IPS DF 4.7 (cell line): ENCODE data around the gene GRXCR2.
A peak's percentile ranks its signal among the peaks of the same experiment; 100 is the strongest.
"Not testable (repeated sequence)": the region's sequence is repeated elsewhere in the genome, so short reads cannot be mapped to it uniquely, and the experiment has no call there.

Experiments used
- DNase-seq: peaks from one replicate; pipeline ENCODE4 v3.0.0-alpha.2; 2013; ENCODE audit warnings: low spot score; ENCODE audit errors: extremely low read depth

The GRXCR2 gene, protein sequence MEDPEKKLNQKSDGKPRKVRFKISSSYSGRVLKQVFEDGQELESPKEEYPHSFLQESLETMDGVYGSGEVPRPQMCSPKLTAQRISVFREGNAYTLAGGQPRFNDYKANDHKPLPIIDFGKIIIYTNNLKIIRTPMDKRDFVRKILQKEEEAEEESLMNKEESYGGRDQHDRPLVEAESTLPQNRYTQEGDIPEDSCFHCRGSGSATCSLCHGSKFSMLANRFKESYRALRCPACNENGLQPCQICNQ

DNA sequence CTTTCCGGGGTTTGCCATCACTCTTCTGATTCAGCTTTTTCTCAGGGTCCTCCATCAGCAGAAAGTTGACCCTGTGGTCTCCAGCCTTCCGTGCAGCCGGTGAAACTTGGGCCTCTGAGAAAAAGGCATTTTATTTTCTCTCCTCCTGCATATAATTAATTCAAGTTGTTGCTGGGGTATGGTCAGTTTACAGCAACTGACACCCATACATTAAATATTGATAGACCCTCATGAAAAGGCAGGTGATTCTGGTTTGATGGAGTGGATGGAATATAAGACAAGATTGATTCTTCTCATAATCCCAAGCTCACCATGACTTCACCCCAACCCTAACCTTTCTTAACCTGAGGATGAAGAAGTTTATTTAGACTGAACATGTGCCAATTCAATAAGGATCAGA, at the start of gene GRXCR2:
Gene GRXCR2, minus strand, starts transcription at position 101 of the 400 bp plus-strand sequence. Its CDS starts 46 bp downstream, at position 55.
- DNase-seq = no peak

DNA sequence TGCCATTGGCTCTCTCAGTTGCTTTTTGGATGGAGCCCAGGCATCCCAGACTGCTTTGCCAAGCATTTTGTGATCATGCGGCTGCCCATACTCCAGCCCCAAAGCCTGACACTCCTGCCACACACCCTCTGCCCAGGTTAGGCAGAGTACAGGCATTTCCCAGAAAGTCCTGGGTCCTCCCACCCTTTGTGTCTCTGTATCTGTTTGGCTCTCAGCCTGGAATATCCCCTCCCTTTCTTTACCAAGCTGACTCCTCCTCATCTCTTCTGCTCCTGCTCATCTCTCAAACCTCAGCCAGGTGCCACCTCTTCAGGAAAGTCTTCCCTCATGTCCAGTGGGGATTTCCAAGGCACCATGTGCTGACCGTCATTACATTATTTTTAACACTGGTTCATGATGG, 49.2 kb upstream of the GRXCR2 start:
- DNase-seq = no peak

DNA sequence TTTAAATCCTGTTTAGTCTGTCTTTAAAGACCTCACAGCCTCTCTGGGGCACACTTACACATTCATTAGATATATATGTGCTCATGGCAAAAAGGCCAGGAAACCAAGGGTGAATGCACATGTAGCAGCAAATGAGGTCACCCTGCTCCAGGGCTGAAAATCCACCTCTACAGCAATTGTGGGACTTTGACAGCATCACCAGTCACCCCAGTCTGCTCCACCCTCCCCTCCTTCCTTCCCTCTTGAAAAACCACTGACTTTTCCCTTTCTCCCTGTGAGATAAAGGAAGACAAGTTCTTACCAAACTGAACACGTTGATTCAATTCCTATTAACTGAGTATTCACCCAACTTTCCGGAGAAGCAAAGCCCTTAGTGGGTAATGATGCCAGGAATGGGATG, 48.4 kb upstream of the GRXCR2 start:
- no peak for DNase-seq

DNA sequence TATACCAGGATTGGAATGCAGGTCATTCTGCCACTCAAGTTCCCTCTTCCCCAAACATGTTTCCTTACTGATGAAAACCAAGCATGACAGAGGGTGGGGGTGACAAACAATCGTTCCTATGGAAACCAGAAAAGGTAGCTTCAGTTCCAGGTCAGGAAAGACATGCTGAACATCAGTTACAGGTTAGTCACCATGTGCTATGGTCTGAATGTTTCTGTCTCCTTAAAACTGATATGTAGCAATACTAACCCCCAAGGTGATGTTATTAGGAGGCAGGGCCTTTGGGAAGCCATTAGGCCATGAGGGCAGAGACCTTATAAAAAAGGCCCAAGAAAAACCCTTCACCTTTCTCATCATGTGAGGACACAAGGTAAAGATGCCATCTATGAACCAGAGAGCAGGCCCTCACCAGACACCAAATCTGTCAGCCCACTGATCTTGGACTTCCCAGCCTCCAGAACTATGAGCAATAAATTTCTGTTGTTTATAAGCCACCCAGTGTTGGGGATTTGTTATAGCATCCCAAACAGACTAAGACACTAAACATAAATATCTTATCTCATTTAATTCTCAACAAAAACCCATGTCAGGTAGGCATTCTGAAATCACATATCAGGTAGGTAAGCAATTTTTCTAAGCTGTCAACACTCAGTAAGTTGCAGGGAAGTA, 47.9 kb upstream of the GRXCR2 start:
- no peak for DNase-seq

DNA sequence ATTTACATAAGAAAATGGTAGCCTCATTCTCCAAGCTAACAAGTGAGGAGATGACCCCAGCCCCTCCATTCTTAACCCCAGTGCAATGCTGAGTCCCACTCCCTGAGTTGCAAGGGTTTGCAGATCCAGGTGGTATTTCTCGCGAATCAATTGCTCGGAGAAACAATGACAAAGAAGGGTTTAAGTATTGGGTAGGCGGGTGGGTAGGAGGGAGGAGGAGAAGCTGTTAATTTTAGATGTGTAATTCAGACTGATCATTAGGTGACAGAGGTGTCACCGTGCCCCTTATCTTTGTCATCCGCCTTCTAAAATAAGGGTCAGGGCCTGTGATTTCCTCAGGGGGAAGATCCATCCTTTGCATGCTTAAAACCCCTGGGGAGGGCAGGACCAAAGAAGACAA, 46.6 kb upstream of the GRXCR2 start:
- DNase-seq = no peak

DNA sequence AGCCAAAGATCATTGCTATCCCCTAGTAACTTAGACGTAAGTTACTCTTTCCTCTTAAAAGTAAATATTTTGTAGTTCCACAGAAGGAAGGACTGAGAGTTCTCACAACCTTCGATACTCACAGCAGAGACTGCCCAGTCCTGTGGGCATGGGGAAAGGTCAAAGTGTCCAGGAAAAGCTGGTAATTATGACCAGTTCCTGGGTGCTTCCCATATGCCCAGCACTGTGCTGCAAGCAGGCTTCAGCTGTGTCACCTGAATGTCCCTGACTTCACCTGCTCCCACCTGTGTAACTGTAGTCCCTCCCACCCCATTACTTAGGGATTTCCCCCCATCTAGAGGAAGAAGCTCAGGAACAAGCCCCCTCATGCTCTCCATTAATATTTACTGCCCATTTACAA, 45.6 kb upstream of the GRXCR2 start:
- DNase-seq = no peak

DNA sequence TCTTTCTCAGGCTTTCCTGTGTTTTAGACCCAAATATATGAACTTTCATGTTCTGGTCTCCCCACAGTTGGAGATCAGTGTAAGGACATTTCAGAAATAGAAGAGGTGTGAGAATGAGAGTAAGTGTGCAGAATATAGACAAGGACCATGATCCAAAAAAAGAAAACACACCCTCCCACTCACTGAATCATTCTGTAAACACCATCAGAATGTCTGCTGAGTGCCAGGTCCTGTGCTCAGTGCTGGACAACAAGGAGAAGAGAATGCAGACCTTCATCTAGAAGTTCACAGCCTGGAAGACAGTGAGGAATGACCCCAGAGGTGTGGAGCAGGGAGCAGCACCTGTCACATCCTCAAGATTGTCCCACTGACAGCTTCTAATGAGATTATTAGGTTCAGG, 44.5 kb upstream of the GRXCR2 start:
- no peak for DNase-seq

DNA sequence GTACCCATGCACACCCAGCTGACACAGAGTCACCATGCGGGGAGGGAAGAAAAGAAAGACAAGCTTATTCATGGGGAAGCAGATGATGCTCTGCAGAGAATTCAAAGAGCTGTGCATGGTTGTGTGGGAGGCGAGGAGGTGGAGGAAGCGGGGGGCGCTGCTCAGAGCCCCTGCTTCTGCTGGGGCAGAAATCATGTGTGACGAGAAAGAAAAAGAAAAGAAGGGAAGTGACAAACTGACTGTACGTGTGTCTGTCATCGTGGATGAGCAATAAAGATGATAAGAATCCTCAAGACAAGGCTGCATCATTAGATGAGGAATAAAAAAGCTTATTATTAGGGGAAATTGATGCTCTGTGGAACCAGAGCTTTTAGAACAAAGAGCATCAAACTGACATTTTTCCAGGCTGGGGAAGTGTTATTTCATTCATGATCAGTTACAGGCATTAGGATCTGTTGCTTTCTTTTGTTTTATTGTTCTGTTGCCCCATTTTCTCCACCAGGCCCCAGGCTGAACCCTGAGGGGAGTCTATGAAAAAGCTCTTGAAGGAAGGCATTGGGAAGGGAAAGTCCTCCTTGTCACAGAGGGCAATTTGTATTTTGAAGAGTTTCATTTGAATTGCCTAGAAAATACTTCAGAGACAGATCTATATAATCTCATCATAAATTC, 43.3 kb upstream of the GRXCR2 start:
- no peak for DNase-seq

DNA sequence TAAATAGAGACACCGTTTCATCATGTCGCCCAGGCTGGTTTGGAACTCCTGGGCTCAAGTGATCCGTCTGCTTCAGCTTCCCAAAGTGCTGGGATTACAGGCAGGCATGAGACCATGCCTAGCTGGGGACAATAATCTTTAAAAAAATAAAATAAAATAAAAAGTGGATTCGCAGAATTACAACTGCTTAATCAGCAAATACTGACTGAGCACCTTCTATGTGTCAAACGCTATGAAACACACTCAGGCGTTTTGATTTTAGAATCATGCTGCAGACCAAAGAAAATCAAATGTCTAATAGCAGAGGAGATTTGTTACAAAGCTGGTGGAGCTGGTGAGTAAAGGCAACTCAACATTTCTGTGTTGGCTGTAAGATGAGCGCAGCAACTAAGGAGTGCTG, 40.9 kb upstream of the GRXCR2 start:
- no peak for DNase-seq

DNA sequence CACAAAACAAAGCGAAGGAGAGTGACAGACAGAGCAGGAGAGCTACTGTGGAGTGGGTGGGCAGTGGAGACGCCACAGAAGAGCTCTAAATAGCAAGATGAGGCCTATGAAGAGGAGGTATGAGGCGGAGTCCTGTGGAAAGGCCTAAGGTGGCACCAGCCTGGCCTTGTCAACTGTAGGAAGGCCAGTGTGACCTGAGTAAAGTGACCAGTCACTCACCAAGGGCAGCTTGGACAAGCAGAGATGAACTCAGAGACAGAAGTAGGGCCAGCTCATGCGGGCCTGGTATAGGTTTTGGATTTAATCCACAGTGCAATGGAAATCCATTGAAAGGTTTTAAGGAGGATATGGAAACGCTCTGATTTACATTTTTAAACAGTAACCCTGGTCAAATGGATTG, 39.8 kb upstream of the GRXCR2 start:
- no peak for DNase-seq

DNA sequence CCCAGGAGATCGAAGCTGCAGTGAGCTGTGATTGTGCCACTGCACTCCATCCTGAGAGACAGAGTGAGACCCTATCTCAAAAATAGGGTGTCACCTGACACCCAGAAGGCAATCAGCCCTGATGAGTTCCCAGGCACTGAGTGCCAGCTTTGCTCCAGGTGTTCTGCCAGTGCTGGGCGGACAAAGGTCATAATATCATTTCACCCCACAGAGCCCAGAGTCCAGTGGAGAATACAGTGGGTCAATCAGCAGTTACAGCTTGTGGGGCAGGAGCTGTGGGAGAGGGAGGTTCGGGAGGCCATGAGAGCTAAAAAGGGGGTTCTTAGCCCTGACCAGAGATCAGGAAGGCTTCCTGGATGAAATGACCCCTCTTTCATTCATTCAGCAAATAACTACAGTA, 39.2 kb upstream of the GRXCR2 start:
- no peak for DNase-seq

DNA sequence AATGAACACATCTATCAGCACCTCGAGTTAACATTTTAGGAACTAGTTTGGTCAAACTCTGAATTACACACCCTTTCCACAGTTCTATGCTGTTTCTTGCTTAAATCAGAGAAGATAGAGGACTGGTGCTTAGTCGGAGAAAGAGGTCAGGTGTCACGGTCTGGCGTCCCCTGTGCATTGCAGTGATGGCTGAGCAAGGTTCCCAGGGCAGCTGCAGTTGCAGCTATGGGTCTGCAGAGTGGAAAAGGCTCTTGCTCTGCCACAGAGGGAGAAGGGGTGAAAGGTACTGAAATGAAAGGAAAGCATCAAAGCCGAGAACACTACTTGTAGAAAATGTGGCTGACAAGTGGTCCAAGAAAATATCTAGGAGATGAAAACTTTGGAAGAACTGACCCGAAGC, 38.4 kb upstream of the GRXCR2 start:
- no peak for DNase-seq

DNA sequence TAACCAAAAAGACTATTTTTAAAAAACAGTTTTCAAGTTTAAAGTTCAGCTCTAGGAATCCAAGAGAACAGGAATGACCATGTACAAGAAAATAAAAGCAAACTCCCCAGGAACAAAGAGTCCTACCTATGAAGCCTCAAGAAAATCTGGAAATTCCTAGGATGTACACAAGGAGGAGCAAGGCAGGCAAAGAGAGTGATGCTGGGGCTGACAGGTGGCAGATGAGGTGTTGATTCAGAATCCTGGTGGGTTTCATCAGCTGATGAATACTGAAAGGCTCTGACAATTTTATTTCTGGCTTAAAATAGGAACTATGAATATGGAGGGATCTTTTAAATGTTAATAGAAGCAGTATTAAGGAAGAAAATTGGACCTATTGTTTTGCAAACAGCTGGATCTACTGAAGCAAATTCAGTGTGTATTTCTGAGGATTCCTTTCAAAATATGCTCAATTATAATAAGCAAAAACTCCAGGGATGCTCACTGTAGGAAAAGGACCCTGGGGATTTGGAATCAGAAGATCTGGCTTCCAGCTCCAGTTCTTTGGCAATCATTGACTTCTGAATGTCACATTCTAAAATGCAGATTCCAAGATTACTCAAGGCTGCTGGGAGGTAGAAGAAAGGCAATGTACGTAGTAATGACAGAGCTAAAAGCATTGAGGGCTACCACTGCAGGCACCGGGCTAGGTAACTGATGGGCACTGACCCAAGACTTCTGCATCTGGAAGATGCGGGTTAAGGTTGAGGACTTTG, 35.6 kb upstream of the GRXCR2 start:
- no peak for DNase-seq

DNA sequence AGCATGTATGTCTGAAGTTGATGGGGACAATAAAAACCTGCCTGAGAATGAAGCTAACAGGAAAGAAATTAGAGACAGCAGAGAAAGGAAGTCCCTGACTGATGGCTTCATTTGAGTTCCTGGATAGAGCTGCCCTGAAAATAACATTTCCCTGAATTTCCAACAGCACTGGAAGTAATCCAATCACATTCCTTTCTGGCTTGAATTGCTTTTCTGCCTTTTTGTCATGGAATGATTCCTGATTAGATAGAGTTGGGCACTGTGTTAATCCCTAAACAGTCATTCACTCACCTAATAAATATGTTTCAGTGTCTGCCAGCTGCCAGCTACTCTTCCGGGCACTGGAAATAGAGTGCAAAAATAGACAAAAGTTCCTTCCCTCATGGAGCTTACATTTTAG, 33.6 kb upstream of the GRXCR2 start:
- no peak for DNase-seq

DNA sequence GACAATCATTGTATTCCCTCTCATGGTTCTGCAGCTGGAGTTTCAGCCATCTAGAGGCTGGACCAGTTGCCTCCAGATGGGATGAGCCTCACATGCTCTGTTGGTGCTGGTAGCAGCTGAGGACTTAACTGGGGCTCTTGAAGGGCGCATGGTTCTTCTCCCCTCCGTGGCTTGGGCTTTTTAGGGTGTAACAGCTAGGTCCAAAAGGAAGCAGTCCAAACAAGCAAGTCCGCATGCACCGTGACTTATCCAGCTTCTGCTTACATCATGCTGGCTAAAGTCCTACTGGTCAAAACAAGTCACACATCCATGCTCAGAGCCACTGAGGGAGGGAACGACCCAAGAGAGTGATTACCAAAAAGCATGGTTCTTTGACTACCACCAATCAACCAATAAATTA, 31.9 kb upstream of the GRXCR2 start:
- DNase-seq = no peak

DNA sequence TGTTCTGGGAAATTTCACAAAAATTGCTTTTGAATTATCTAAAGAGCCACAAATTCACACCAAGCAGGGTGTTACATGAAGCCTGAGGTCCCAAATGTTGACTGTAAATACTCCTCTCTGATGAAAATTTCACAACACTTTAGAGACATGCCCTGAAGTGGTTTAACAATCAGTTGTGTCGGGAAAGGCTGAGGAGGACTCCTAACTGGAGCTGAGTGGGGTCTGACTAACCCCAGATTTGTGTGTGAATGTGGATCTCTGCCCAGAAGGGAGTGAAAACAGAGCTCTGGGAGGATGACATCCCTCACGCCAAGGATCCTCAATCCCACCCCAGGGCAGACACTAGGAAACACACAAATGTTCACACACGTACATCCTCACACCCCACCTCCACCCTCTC, 31.1 kb upstream of the GRXCR2 start:
- no peak for DNase-seq

DNA sequence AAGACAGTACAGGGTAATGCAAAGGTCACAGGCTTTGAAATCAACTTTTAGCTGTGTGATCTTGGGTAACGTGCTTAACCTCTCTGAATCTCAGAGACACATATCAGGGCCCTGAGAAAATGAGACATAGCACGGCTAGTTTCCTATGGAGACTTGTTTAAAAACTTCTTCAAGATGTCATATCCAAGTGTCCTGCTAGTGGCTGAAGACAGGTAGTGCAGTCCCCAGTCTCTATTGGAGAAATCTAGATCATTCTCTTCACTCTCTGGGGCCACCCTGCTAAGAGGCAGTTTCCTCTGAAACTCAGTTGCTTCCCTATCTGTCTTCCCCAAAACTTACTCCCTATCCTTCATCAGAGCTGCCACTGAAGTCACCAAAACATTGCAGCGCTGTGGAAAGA, 30.3 kb upstream of the GRXCR2 start:
- no peak for DNase-seq

DNA sequence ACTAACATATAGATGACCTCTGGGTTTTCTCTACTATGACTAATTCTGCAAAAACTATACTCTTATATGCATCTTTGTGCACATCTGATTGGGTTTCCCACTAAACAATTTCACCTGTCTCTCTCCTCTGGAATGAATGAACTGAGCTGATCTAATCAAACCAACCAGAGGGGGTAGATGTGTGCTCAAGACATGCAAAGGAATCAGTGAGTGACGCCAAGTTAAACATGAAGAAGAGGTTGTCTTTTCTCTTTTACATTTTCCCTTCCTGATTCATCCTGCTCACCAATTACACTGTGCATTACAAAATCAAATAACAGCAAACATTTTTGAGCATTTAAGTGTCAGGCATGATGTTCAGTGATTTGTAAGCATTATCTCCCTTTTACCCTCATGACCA, 29.6 kb upstream of the GRXCR2 start:
- no peak for DNase-seq

DNA sequence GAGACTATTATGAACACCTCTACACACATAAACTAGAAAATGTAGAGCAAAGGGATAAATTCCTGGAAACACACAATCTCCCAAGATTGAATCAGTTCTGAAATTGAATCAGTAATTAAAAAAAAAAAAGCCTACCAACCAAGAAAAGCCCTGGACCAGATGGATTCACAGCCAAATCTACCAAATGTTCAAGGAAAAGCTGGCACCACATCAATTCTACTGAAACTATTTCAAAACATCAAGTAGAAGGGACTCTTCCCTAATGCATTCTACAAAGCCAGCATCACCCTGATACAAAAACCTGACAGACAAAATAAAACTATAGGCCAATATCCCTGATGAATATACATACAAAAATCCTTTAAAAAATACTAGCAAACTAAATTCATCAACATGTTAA, 25.4 kb upstream of the GRXCR2 start:
- DNase-seq = no peak

DNA sequence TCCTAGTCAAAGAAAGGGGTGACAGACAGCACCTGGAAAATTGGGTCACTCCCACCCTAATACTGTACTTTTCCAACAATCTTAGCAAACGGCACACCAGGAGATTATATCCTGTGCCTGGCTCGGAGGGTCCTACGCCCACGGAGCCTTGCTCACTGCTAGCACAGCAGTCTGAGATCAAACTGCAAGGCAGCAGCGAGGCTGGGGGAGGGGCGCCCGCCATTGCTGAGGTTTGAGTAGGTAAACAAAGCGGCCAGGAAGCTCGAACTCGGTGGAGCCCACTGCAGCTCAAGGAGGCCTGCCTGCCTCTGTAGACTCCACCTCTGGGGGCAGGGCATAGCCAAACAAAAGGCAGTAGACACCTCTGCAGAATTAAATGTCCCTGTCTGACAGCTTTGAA, 18.6 kb upstream of the GRXCR2 start:
- DNase-seq = not testable (repeated sequence)

DNA sequence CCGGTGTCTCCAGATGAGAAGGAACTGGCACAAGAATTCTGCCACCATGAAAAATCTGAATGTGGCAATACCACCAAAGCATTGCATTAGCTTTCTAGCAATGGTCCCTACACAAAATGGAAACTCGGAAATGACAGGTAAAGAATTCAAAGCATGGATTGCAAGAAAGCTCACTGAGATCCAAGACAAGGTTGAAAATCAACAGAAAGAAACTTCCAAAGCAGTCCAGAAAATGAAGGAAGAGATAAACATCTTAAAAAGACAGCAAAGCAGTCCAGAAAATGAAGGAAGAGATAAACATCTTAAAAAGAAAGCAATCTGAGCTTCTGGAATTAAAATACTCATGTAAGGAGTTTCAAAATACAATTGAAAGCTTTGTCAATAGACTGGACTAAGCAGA, 16.8 kb upstream of the GRXCR2 start:
- no peak for DNase-seq

DNA sequence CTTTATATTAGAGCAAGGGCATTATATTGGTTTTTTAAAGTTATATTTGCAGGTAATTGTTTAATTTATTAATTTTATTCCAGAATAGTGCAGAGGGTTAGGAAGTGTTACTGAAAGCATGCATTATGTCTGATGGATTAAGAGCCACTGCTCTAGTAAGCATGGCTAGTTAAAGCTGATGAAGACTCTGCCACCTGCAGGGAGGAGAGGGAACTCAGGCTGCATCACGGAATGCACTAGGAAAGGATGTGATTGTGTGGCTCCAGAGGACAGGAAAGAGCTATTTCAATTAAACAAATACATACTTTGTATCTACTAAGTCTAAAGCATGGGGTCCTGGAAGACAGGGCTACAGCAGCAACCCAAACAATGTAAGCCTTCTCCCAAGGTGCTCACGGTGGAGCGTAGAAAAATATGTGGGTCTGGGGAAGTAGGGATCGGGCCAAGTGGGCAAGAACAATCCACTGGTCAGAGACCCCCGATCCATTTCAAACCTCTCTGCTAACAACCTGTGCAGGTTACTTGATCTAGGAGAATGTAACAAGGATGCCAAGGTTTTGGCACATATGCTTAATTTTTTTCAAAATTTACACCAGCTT, 15.3 kb upstream of the GRXCR2 start:
- peak; percentile 25 for DNase-seq
